Measurements from ENCODE around the gene PARD3.

The PARD3 gene

GRCh38 chr10:34756584-34756983 lies 58.5 kb downstream of the PARD3 start:
- TF ChIP-seq TAF1 (IDR thresholded peaks at IDR 0.05; ENCODE audit: borderline replicate concordance, insufficient read depth, low read length) (no peak), SIN3A (IDR thresholded peaks at IDR 0.05; ENCODE audit: borderline replicate concordance, insufficient read depth, low read length) (no peak), FOXP2 (optimal IDR thresholded peaks at IDR 0.05; ENCODE audit: borderline replicate concordance, extremely low read depth, extremely low read length, insufficient read depth) (no peak), POLR2AphosphoS5 (IDR thresholded peaks at IDR 0.05; ENCODE audit: low read depth, low read length) (no peak), REST (IDR thresholded peaks at IDR 0.05; ENCODE audit: insufficient read depth in 1 of 2, low read depth in 2 of 2, low read length in 2 of 2) (no peak)

GRCh38 chr10:34753014-34753757 lies 61.9 kb downstream of the PARD3 start:
- no peak for TF ChIP-seq TAF1 (IDR thresholded peaks at IDR 0.05; ENCODE audit: borderline replicate concordance, insufficient read depth, low read length)
- no peak for TF ChIP-seq FOXP2 (optimal IDR thresholded peaks at IDR 0.05; ENCODE audit: borderline replicate concordance, extremely low read depth, extremely low read length, insufficient read depth)
- TF ChIP-seq POLR2AphosphoS5 (IDR thresholded peaks at IDR 0.05; ENCODE audit: low read depth, low read length), result no peak
- no peak for TF ChIP-seq SIN3A (IDR thresholded peaks at IDR 0.05; ENCODE audit: borderline replicate concordance, insufficient read depth, low read length)
- no peak for TF ChIP-seq REST (IDR thresholded peaks at IDR 0.05; ENCODE audit: insufficient read depth in 1 of 2, low read depth in 2 of 2, low read length in 2 of 2)

GRCh38 chr10:34751272-34751671 lies 63.8 kb downstream of the PARD3 start:
- TF ChIP-seq POLR2AphosphoS5 (IDR thresholded peaks at IDR 0.05; ENCODE audit: low read depth, low read length), result no peak
- no peak for TF ChIP-seq REST (IDR thresholded peaks at IDR 0.05; ENCODE audit: insufficient read depth in 1 of 2, low read depth in 2 of 2, low read length in 2 of 2)
- no peak for TF ChIP-seq SIN3A (IDR thresholded peaks at IDR 0.05; ENCODE audit: borderline replicate concordance, insufficient read depth, low read length)
- TF ChIP-seq TAF1 (IDR thresholded peaks at IDR 0.05; ENCODE audit: borderline replicate concordance, insufficient read depth, low read length), result no peak
- no peak for TF ChIP-seq FOXP2 (optimal IDR thresholded peaks at IDR 0.05; ENCODE audit: borderline replicate concordance, extremely low read depth, extremely low read length, insufficient read depth)

- TF ChIP-seq REST (IDR thresholded peaks at IDR 0.05; ENCODE audit: insufficient read depth in 1 of 2, low read depth in 2 of 2, low read length in 2 of 2), result no peak
- TF ChIP-seq SIN3A (IDR thresholded peaks at IDR 0.05; ENCODE audit: borderline replicate concordance, insufficient read depth, low read length), result no peak
- TF ChIP-seq TAF1 (IDR thresholded peaks at IDR 0.05; ENCODE audit: borderline replicate concordance, insufficient read depth, low read length), result no peak
- no peak for TF ChIP-seq POLR2AphosphoS5 (IDR thresholded peaks at IDR 0.05; ENCODE audit: low read depth, low read length)
- TF ChIP-seq FOXP2 (optimal IDR thresholded peaks at IDR 0.05; ENCODE audit: borderline replicate concordance, extremely low read depth, extremely low read length, insufficient read depth), result no peak
Measured at GRCh38 chr10:34748767-34749166, 66.3 kb downstream of the PARD3 start.
